Epithelial cell of proximal tubule (primary cell): ENCODE measurements around the gene PRKCG. TPM values are rescaled to one million over a fixed set of nuclear protein-coding genes. Genes with fewer than 3 reads are reported as not detected.

Experiments used
- total RNA-seq: library from RNA; depleted of rRNA; stranded (reverse); fragments of >200 nt; gene quantifications from 2 replicates; pipeline ENCODE4 v1.2.3, GENCODE V29; 2015

The PRKCG gene
- total RNA-seq, 1 donor from 2014 or later: 1.3 TPM

Other genes starting within 250 kb of the PRKCG start
- not detected in 2 replicates for gene NLRP12, start 57.9 kb upstream of the PRKCG start, total RNA-seq
- gene MYADM, start 14.3 kb upstream of the PRKCG start, total RNA-seq: 48.7 and 59.5 TPM in 2 replicates
- gene CACNG7, start 27.1 kb downstream of the PRKCG start, total RNA-seq: not detected in 2 replicates
- under 0.01 TPM in 1 of 2 replicates, not detected in the other for gene CACNG8, start 80.7 kb downstream of the PRKCG start, total RNA-seq
- 0.29 and 0.94 TPM in 2 replicates for gene CACNG6, start 109.4 kb downstream of the PRKCG start, total RNA-seq
- 0.75 TPM in 1 of 2 replicates, not detected in the other for gene VSTM1, start 181.7 kb downstream of the PRKCG start, total RNA-seq
- gene TARM1, start 199.2 kb downstream of the PRKCG start, total RNA-seq: not detected in 2 replicates
- 0.22 TPM in 1 of 2 replicates, not detected in the other for gene OSCAR, start 218.6 kb downstream of the PRKCG start, total RNA-seq
- 35.9 and 39.6 TPM in 2 replicates for gene NDUFA3, start 220.7 kb downstream of the PRKCG start, total RNA-seq
- 22.1 and 39.6 TPM in 2 replicates for gene TFPT, start 233.5 kb downstream of the PRKCG start, total RNA-seq
- gene PRPF31, start 233.6 kb downstream of the PRKCG start, total RNA-seq: 64.3 and 111 TPM in 2 replicates